Measurements from ENCODE around the gene CNTFR. TPM values are rescaled to one million over a fixed set of nuclear protein-coding genes. Genes with fewer than 3 reads are reported as not detected.

CNTFR gene
- total RNA-seq, 1 experiment from 2014 or later: 0.39 TPM

DNA sequence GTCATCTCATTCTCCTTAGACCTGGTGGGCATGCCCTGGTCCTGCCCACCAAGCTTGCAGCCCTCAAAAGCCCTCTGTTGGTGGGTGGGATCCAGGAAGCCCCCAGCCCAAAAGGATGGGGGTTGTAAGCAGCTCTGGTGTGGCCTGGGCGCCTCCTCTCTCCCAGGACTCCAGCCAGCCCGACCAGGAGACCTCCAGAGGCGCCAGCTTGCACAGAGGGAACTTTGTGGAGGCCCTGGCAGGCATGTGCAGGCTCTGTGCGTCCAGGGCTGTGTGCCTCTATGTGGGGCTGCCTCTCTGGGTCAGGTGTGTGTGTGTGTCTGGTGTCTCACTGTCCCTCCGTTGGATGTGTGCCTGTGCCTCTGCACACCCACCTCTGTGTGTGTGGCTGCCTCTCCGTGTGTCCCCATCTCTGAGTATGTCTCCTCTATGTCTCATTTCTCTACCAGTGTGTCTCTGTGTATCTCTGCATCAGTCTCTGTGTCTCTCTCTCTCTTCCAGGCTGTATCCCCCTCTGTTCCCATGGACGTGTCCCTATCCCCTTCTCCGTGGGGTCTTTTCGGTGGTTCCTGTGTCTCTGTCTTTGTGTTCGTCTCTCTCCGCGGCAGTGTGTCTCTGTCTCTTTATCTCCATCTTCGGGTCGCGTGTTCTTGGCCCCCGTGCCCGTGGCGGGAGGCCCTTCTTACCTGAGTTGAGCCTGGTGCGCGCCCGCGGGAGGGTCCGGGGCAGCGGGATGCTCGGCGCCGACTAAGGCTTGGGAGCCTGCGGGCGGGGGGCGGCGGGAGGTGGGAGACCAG lies 67.2 kb downstream of the CNTFR start:
- BruUV-seq (replicated peaks): no TSS peak
- peaks cover 7% of the 10 kb centered on the region for H3K4me1 Mint-ChIP-seq (ENCODE audit: low read depth, unreplicated experiment)
- peak overlapping the region; percentile 74 for H3K4me3 Mint-ChIP-seq (ENCODE audit: unreplicated experiment)
- TF ChIP-seq, protein P1, sequence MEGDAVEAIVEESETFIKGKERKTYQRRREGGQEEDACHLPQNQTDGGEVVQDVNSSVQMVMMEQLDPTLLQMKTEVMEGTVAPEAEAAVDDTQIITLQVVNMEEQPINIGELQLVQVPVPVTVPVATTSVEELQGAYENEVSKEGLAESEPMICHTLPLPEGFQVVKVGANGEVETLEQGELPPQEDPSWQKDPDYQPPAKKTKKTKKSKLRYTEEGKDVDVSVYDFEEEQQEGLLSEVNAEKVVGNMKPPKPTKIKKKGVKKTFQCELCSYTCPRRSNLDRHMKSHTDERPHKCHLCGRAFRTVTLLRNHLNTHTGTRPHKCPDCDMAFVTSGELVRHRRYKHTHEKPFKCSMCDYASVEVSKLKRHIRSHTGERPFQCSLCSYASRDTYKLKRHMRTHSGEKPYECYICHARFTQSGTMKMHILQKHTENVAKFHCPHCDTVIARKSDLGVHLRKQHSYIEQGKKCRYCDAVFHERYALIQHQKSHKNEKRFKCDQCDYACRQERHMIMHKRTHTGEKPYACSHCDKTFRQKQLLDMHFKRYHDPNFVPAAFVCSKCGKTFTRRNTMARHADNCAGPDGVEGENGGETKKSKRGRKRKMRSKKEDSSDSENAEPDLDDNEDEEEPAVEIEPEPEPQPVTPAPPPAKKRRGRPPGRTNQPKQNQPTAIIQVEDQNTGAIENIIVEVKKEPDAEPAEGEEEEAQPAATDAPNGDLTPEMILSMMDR (IDR thresholded peaks at IDR 0.05; ENCODE audit: insufficient read depth in 1 of 2, low read depth in 1 of 2, low read length in 1 of 2, severe bottlenecking in 1 of 2, unreplicated experiment in 1 of 2): no peak
- intact Hi-C loops (cut with micrococcal nuclease; ENCODE audit: unreplicated experiment): loop anchor here (2.0 kb wide), 1 partner anchor 69 kb away; no protein-coding TSS in a partner anchor
- Histone ChIP-seq H3K9me3 (no peaks in the 10 kb centered on the region), H3K36me3 (ENCODE audit: control insufficient read depth, insufficient read depth, low read length) (no peaks in the 10 kb centered on the region), H3K27me3 (replicated peaks; ENCODE audit: control insufficient read depth, insufficient read depth, low read length) (no peaks in the 10 kb centered on the region), H3K4me1 (peaks cover 3% of the 10 kb centered on the region; the same call in 1 of the 2 replicates), H3K4me3 (ENCODE audit: low read depth, low read length) (peak overlapping the region; percentile 44)
- no peak overlapping the region for H3K27ac Mint-ChIP-seq (ENCODE audit: unreplicated experiment)
- ChIA-PET POLR2A (no interaction called here), CTCF (interaction anchor here (1.0 kb wide), 1 partner anchor 81 kb away, joined by 5 read pairs; no protein-coding TSS in a partner anchor)
- H3K9me3 Mint-ChIP-seq (ENCODE audit: unreplicated experiment): no peaks in the 10 kb centered on the region
- peaks cover 14% of the 10 kb centered on the region for H3K27me3 Mint-ChIP-seq (ENCODE audit: insufficient read depth, unreplicated experiment)
- no peaks in the 10 kb centered on the region for H3K36me3 Mint-ChIP-seq (ENCODE audit: insufficient read depth, unreplicated experiment)
- DNase-seq: no peak

- H3K27me3 Mint-ChIP-seq (ENCODE audit: insufficient read depth, unreplicated experiment): peaks cover 14% of the 10 kb centered on the region
- intact Hi-C loops (cut with micrococcal nuclease; ENCODE audit: unreplicated experiment): loop anchor here (2.0 kb wide), 1 partner anchor 69 kb away; no protein-coding TSS in a partner anchor
- no peaks in the 10 kb centered on the region for H3K9me3 Mint-ChIP-seq (ENCODE audit: unreplicated experiment)
- H3K36me3 Mint-ChIP-seq (ENCODE audit: insufficient read depth, unreplicated experiment): no peaks in the 10 kb centered on the region
- ChIA-PET CTCF (no interaction called here), POLR2A (no interaction called here)
- Histone ChIP-seq H3K9me3 (no peaks in the 10 kb centered on the region), H3K4me1 (peaks cover 3% of the 10 kb centered on the region; the same call in 1 of the 2 replicates), H3K4me3 (ENCODE audit: low read depth, low read length) (no peak overlapping the region), H3K36me3 (ENCODE audit: control insufficient read depth, insufficient read depth, low read length) (no peaks in the 10 kb centered on the region), H3K27me3 (replicated peaks; ENCODE audit: control insufficient read depth, insufficient read depth, low read length) (no peaks in the 10 kb centered on the region)
- H3K4me3 Mint-ChIP-seq (ENCODE audit: unreplicated experiment): peak overlapping the region; percentile 20
- peaks cover 7% of the 10 kb centered on the region for H3K4me1 Mint-ChIP-seq (ENCODE audit: low read depth, unreplicated experiment)
- H3K27ac Mint-ChIP-seq (ENCODE audit: unreplicated experiment): no peak overlapping the region
- no TSS peak for BruUV-seq (replicated peaks)
- TF ChIP-seq, protein P1 (IDR thresholded peaks at IDR 0.05; ENCODE audit: insufficient read depth in 1 of 2, low read depth in 1 of 2, low read length in 1 of 2, severe bottlenecking in 1 of 2, unreplicated experiment in 1 of 2): no peak
- DNase-seq: no peak
Measured at GRCh38 chr9:34521406-34522045, 68.0 kb downstream of the CNTFR start.

DNA sequence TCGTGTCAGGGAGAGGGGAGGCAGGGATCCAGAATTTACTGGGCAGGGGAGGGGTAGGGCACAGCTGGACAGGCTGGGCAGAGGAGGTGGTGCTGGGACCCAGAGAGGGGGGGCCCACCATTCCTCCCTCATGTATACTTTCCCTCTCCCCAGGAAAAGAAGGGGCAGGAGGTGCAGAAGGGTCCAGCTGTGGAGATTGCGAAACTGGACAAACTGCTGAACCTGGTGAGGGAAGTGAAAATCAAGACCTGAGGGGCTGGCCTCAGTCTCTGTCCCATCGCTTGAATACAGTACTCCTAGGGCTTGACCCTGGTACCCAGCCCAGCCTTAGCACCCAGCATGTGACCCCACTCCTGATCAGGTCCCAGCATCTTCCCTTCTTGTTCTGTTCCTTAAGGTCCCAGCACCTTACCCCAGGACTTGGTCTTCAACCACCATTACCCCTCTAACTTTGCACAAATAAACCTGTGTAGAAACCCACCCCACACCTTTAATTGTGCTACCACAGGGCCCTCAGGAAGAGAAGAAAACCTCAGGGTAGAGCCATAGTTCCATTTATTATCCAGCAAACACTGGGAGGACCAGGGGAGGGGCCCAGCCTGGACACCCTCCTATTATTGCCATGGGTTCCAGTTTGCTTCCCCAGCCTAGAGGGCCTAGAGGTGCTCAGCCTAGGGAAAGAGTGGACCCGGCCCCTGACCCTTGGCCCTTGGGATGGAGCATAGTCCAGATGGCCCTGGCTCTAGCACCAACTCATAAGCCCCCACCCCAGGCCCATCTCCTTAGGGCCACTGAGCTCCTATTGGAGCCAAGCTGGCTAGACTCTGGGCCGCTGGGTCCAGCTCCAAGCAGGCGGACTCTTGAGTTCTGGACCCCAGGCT lies 68.8 kb downstream of the CNTFR start:
- POLR2A ChIA-PET: no interaction called here
- no peak overlapping the region for H3K4me3 Mint-ChIP-seq (ENCODE audit: unreplicated experiment)
- BruUV-seq (replicated peaks): no TSS peak
- no peak overlapping the region for H3K27ac Mint-ChIP-seq (ENCODE audit: unreplicated experiment)
- H3K9me3 ChIP-seq: no peaks in the 10 kb centered on the region
- H3K4me1 Mint-ChIP-seq (ENCODE audit: low read depth, unreplicated experiment): peaks cover 7% of the 10 kb centered on the region
- peaks cover 3% of the 10 kb centered on the region; the same call in 1 of the 2 replicates for H3K4me1 ChIP-seq
- CTCF ChIA-PET: no interaction called here
- no peak for DNase-seq
- peaks cover 13% of the 10 kb centered on the region for H3K27me3 Mint-ChIP-seq (ENCODE audit: insufficient read depth, unreplicated experiment)
- H3K4me3 ChIP-seq (ENCODE audit: low read depth, low read length): no peak overlapping the region
- intact Hi-C loops (cut with micrococcal nuclease; ENCODE audit: unreplicated experiment): no loop called here
- no peaks in the 10 kb centered on the region for H3K27me3 ChIP-seq (replicated peaks; ENCODE audit: control insufficient read depth, insufficient read depth, low read length)
- no peaks in the 10 kb centered on the region for H3K36me3 ChIP-seq (ENCODE audit: control insufficient read depth, insufficient read depth, low read length)
- H3K9me3 Mint-ChIP-seq (ENCODE audit: unreplicated experiment): no peaks in the 10 kb centered on the region
- no peaks in the 10 kb centered on the region for H3K36me3 Mint-ChIP-seq (ENCODE audit: insufficient read depth, unreplicated experiment)
- TF ChIP-seq, protein P1 (IDR thresholded peaks at IDR 0.05; ENCODE audit: insufficient read depth in 1 of 2, low read depth in 1 of 2, low read length in 1 of 2, severe bottlenecking in 1 of 2, unreplicated experiment in 1 of 2): no peak

All from Caco-2 (cell line).